ENCODE measurements around the gene THOP1. TPM values are rescaled to one million over a fixed set of nuclear protein-coding genes. Genes with fewer than 3 reads are reported as not detected.
A peak's percentile ranks its signal among the peaks of the same experiment; 100 is the strongest.

Gene THOP1
- total and polyA plus RNA-seq, 12 donors, result 23.1 to 138 (median 46.2) TPM

GRCh38 chr19:2774953-2775555 is 10.2 kb upstream of the THOP1 start:
- Histone ChIP-seq H3K27ac (peak overlapping the region in 4 of 5 donors; percentile 40 to 89 (median 59)), H3K4me1 (replicated peaks in 1 of 2) (peaks cover 11 to 40% of the 10 kb centered on the region in 2 donors), H3K27me3 (no peaks in the 10 kb centered on the region), H3K36me3 (replicated peaks in 1 of 2) (no peaks in the 10 kb centered on the region), H3K9me3 (replicated peaks in 1 of 3) (no peaks in the 10 kb centered on the region), H3K4me3 (peak overlapping the region in 1 of 4 donors; percentile 24)
- intact Hi-C loops (cut with DNase I), result no loop called here
- WGBS, 4 donors, result 72 to 82% (median 79%) methylated on average over 17 to 24 of the region's 24 CpGs
- DNase-seq, result peak in 3 of 7 donors; percentile 18 to 42 (median 30)
- TF ChIP-seq POLR2A (IDR thresholded peaks at IDR 0.05) (no peak), CTCF (IDR thresholded peaks at IDR 0.05) (no peak)

GRCh38 chr19:2775556-2776430 is 9.5 kb upstream of the THOP1 start:
- no peaks in the 10 kb centered on the region for H3K27me3 ChIP-seq
- TF ChIP-seq POLR2A (IDR thresholded peaks at IDR 0.05) (no peak), CTCF (IDR thresholded peaks at IDR 0.05) (no peak)
- H3K9me3 ChIP-seq (replicated peaks in 1 of 3), result no peaks in the 10 kb centered on the region
- intact Hi-C loops (cut with DNase I), result no loop called here
- WGBS, 4 donors, result 71 to 74% (median 71%) methylated on average over 29 of the region's 29 CpGs
- peaks cover 6 to 39% of the 10 kb centered on the region in 2 donors for H3K4me1 ChIP-seq (replicated peaks in 1 of 2)
- H3K27ac ChIP-seq, result peak overlapping the region in 4 of 5 donors; percentile 40 to 89 (median 59)
- peak in 6 of 7 donors; percentile 48 to 89 (median 68) for DNase-seq
- H3K4me3 ChIP-seq, result peak overlapping the region in 1 of 4 donors; percentile 24
- H3K36me3 ChIP-seq (replicated peaks in 1 of 2), result no peaks in the 10 kb centered on the region

- DNase-seq, result no peak
- no peak overlapping the region for H3K4me3 ChIP-seq
- no peaks in the 10 kb centered on the region for H3K36me3 ChIP-seq (replicated peaks in 1 of 2)
- TF ChIP-seq CTCF (IDR thresholded peaks at IDR 0.05) (no peak), POLR2A (IDR thresholded peaks at IDR 0.05) (no peak)
- H3K9me3 ChIP-seq (replicated peaks in 1 of 3), result no peaks in the 10 kb centered on the region
- no peak overlapping the region for H3K27ac ChIP-seq
- intact Hi-C loops (cut with DNase I), result no loop called here
- peaks cover 20 to 43% of the 10 kb centered on the region in 2 donors for H3K4me1 ChIP-seq (replicated peaks in 1 of 2)
- 80 to 94% (median 91%) methylated on average over 12 to 19 of the region's 19 CpGs for WGBS, 4 donors
- no peaks in the 10 kb centered on the region for H3K27me3 ChIP-seq
These were observed 7.2 kb upstream of the THOP1 start for GRCh38 chr19:2777952-2778683.

Measured in adrenal gland (tissue), 12 donors.